NAMALWA (cell line): ENCODE measurements around the gene GADL1.
A peak's percentile ranks its signal among the peaks of the same experiment; 100 is the strongest.

Source experiments
- DNase-seq: peaks from one replicate; pipeline ENCODE4 v3.0.0-alpha.2; 2015; ENCODE audit warnings: low spot score

The GADL1 gene

DNA sequence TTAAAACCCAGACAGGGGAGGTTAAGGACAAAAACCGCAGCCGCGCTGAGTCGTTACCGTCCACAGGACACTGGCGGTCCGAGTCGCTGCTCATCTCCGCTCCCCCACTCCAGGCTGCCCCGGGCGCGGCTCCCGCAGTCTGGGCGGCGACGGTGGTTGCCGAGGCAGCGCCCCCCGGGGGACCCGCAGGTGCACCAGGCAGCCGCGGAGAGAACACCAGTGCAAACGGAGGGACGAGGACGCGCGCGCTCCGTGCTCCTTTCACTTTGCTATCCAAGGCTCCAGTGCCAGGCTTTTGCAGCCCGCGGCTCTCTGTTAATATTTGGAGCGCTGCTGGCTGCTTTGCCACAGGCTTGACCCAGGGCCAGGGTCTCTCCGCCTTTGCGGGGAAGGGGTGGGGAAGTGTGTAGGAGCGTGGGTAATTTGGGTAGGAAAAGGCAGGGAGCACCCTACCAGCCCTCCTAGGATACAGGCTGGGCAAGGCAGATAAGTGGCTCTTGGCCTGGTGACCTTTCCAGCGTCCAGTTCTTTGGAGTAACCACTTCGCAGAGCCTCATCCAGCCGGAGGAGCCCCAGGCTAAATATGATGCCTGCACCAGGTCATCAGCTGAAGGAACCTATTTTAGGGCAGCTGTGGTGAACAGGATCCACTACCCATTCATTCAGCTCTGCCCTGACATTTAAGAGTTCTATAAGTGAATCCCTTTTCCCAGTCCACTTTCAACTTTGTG lies at the start of gene GADL1:
Gene GADL1 (minus strand): TSS at position 141 of the 731 bp plus-strand sequence. CDS start 47 bp downstream, at position 94.
- DNase-seq = no peak

DNA sequence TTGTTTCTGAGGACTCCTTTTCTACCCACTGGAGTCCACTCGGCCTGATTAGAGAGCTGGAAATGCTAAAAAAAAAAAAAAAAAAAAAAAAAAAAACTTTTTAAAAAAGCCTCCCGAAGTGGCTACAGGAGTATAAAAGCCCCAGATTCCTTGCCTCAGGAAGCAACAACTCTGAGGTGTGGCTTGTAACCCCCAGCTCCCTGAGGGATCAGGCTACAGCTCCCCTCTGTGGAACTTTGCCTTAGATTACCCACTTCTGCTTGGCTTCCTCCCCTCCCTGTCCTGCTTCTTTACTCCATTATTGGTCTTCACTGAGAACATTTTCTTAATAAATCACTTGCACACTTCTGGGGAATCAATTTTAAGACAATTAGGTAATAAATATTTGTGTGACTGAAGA lies 49.7 kb upstream of the GADL1 start:
- DNase-seq = no peak

- no peak for DNase-seq
Measured at GRCh38 chr3:30943206-30943605, 48.7 kb upstream of the GADL1 start.

- no peak for DNase-seq
Measured at GRCh38 chr3:30941342-30941741, 46.9 kb upstream of the GADL1 start.

DNA sequence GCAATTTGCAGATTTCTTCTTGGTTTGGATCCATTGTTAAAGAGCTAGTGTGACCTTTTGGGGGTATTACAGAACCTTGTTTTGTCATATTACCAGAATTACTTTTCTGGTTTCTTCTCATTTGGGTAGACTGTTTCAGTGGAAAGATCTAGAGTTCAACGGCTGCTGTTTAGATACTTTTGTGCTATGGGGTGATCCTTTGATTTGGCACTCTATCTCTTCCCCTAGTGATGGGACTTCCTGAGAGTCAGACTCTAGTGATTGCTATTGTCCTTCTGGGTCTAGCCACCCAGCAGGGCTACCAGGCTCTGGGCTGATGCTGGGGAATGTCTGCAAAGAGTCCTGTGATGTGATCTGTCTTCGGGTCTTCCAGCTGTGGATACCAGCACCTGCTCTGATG lies 46.3 kb upstream of the GADL1 start:
- no peak for DNase-seq

DNA sequence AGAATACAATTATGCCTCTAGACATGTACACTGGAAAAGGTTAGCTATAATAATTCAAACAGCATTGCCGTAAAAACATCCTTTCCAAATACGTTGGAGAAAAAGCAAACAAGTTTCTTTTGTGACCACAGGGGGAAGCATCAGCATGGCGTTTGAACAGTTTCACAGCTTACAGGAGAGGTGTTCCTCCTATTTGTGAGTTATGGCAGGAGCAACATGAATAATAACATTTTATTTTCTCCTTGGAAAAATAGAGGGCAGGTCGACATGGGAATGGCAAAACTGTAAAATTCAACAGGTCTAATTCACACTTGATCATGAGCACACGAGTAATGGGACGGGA lies 39.7 kb upstream of the GADL1 start:
- peak; percentile 63 for DNase-seq

DNA sequence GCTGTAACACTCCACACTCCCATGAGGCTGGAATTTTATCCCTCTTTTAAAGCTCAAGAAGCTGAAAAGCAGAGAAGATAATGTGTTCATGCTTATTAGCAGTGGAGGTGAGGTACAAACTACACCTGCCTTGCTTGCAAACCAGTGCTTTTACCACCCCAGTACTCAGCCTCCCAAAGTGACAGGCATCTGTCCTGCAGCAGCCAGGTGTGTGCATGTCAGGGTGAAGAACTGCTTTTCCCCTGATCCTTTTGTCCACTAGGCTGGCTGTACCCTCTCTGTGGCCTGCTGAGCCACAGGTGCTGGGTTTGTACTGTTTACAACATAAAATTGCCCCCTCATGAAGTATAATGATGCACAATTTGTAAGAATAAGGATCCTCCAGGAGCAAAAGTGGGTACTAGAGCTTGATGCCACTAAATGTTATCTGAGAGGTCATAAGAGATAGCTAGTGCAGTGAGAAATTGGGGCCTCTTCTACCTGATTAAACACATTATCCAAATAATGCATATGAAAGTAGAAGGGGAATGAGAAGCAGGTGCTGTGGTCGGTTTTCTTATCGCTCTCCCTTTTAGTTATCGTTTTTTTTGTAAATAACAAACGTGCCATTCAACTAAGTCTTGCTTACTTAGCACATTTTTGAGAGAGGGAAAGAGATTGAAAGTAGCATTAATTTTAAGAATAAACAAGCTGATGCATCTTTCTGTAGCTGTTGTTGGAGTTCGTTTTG lies 39.2 kb upstream of the GADL1 start:
- DNase-seq = no peak

DNA sequence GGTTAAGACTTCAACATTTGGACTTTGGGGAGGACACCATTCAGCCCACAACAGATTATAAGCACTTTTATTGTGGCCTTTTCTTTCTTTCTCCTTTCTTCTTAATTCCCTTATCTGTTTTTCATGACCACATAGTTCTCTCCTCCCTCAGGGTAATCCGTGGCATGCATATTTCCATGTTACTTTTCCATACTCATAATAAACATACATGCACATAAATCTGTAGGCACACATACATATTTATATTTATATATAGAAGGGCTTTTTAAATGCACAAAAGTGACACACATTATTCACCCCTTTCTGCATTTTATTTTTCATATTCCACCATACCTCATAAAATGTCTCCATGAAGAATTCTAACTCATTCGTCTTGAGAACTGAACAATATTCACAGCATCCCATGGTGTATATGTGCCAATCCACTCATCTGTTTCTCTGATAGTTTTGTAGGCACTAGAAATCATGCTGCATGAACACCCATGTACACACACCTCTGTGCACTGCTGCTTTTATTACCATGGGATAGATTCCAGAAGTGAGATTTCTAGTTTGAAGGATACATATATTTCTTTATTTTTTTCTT lies 38.1 kb upstream of the GADL1 start:
- no peak for DNase-seq

DNA sequence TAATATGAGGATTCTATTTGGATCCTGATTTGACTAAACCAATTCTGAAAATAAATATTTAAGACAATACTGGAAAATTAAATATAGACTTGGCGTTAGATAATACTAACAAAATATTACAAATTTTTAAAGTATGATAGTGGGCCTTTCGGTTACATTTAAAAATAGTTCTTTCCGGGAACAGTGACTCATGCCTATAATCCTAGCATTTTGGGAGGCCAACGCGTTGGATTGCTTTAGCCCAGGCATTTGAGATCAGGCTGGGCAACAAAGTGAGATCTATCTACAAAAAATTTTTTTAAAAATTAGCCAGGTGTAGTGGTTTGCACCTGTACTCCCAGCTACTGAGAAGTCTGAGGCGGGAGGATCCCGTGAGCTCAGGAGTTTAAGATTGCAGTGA lies 30.3 kb upstream of the GADL1 start:
- no peak for DNase-seq

DNA sequence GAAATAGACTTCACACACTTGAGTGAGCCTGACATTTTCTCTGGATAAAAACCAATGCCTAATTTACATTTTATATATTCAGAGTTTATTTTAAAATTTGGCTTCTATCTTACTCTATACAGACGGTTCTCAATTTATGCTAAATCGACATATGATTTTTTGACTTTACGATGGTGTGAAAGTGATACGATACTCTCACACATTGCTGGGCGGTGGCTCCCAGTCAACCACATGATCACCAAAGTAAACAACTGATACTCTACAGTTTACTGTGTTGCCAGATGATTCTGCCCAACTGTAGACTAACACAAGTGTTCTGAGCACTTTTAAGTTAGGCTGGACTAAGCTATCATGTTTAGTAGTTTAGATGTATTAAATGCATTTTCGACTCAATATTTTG lies 25.1 kb upstream of the GADL1 start:
- DNase-seq = no peak

DNA sequence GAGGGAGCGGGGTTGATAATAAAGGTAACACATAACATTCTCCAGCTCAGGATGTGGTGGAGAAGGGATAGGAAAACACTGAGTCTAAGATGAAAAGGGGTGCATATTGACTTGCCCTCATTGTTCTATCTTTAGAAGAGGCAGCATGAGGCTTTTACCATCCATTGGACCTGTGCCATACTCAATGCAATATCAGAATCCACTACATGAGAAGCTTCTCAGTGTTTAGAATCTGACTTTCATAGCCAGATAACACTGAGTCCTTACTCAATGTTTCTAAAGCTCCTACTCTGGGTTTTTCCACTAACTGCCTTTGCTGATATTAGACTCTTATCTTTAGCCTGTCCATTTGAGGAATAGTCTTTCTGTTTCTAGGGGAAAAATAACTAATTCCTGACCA lies 24.3 kb upstream of the GADL1 start:
- no peak for DNase-seq

- no peak for DNase-seq
Measured at GRCh38 chr3:30915782-30916181, 21.3 kb upstream of the GADL1 start.

DNA sequence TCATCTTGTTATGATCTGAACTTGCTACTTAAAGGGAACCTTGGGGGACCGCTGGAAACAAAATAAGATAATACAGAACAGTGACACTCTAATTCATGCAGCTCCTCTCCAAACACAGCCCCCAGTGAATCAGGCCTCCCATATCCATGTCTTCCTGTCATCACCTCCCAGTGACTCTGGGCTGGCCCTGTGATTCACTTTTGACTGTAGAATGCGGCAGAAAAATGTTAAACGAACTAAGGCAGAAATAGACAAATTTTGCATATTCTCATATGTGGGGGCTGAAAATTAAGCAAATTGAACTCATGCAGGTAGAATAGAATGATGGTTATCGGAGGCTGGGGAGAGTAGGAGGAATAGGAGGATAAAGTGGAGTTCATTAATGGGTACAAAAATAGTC lies 20.2 kb upstream of the GADL1 start:
- no peak for DNase-seq

GRCh38 chr3:30913176-30913575 lies 18.7 kb upstream of the GADL1 start:
- DNase-seq = no peak

DNA sequence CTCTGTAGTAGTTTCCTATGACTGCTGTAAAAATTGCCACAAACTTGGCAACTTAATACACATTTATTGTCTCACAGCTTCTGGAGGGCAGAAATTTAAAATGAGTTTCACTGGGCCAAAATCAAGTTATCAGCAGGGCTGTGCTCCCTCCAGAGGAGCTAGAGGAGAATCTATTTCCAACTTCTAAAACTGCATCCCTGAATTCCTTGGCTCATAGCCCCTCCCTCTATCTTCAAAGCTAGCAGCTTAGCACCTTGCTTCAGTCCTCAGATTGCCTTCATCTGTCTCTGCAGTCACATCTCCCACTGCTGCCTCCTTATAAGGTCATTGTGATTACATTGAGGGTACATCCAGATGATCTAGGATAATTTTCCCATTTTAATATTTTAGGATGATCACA lies 17.8 kb upstream of the GADL1 start:
- no peak for DNase-seq

DNA sequence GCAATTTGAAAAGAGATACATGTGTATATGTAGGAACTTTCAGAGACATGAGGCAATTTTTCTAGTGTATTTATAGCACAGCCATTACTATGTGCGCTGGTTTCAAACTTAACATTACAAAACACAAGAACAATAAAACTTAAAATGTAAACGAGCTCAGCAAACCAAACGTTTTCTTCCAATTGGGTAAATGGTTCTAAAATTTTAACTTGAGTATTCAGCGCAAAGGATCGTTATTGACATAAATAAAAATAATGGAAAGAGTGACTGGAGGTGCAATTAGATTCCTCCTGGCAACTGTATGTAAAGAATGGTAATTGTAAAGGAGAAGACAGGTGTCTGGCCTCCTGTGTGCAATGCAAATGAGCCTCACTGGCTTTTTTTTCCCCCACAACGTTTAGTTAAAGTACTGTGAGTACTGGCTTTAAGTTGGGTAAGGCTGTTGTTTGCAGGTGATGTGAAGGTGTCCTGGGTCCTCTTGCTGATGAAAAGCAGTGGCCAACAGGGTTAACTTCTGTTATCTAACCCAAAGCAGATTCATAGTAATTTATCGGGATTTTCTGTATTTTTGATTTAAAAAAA lies 14.1 kb upstream of the GADL1 start:
- no peak for DNase-seq

- no peak for DNase-seq
Measured at GRCh38 chr3:30904996-30905395, 10.5 kb upstream of the GADL1 start.

GRCh38 chr3:30895329-30895728 lies 868 bp upstream of the GADL1 start:
- no peak for DNase-seq

DNA sequence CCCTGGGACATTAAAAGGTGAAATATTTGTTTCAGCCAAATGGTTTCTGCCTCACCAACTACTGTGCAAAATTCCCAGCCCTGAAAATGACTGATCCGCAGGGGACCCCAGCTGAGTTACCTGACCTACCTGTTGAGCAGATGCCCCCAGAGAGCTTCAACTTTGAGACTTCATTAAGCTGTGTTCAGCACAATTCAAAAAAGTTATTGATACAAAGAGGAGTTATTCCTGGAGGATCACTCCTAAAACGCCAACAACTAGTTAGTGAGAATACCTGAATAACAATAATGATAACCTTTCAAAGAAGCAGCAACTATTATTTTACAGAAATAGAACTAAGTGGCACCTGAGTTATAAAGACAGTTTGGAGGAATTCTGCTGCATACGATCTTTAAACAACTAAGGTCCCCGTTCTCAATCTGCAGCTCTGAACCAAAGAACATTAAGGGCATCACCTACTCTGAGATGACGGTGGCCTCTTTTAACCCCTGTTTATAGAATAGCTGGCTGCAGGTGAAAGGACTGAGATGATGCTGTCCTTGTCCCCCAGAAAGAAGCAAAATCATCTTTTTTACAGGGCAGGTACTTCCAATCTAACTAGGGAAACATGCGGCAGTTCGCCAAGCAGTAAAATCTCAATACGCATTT lies 659 bp downstream of the GADL1 start:
- no peak for DNase-seq

DNA sequence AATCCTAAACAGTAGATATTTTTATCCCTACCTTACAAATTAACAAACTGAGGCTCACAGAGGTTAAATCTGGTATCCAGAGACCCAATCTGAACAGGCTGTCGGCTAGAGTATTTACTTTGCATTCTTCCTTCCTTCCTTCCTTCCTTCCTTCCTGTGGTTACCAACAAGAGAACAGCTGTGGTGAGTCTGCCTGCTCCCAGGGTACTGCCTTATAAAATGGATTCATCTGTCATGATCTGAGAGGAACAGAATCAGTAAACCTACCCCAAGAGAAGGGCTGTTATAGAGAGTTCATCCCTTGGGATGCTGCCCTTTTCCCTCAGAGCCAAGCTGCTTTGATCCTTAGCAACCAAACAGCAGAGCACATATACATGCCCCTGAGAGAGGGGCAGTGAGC lies 3.6 kb downstream of the GADL1 start:
- no peak for DNase-seq

- no peak for DNase-seq
Measured at GRCh38 chr3:30886888-30887287, 7.6 kb downstream of the GADL1 start.

GRCh38 chr3:30878862-30879261 lies 15.6 kb downstream of the GADL1 start:
- no peak for DNase-seq

- no peak for DNase-seq
Measured at GRCh38 chr3:30875505-30875904, 19.0 kb downstream of the GADL1 start.
